ENCODE data around the gene NAIF1. TPM values are rescaled to one million over a fixed set of nuclear protein-coding genes. Genes with fewer than 3 reads are reported as not detected.

Gene NAIF1, protein sequence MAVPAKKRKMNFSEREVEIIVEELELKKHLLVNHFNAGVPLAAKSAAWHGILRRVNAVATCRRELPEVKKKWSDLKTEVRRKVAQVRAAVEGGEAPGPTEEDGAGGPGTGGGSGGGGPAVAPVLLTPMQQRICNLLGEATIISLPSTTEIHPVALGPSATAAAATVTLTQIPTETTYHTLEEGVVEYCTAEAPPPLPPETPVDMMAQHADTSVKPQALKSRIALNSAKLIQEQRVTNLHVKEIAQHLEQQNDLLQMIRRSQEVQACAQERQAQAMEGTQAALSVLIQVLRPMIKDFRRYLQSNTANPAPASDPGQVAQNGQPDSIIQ
- total RNA-seq = 6.9 TPM

DNA sequence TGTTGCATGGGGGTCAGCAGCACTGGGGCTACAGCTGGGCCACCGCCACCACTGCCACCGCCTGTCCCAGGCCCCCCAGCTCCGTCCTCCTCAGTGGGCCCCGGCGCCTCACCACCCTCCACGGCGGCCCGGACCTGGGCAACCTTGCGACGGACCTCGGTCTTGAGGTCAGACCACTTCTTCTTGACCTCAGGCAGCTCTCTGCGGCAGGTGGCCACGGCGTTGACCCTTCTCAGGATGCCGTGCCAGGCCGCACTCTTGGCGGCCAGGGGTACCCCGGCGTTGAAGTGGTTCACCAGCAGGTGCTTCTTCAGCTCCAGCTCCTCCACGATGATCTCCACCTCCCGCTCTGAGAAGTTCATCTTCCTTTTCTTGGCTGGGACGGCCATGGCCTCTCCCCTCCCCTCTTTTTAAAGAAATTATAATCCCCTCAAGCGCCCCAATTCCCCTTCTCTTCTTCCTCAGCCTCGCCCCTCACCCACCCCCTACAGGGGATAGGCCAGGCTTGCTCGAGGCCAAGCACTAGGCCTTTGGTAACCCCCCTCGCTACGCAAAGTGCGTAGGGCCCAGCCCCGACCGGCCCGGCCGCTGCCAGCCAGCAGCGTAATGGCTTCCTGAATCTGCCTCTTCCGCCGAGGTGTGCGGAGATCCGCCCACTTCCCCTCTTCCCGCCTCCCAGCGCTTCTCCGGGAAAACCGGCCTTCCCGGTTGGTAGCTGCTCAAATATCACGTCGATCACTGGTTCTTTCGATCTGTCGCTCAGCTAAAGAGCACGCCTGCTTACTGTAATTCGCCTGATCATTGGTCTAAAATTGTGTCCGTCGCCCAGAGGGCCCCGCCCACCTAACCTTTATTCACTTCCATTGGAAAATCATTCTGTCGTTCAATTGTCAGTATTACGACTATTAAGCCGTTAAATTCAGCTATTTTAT lies at the start of gene NAIF1:
TSS of gene NAIF1 (minus strand) at position 608 of the 932 bp plus-strand sequence. CDS start at position 389, 219 bp downstream.

DNA sequence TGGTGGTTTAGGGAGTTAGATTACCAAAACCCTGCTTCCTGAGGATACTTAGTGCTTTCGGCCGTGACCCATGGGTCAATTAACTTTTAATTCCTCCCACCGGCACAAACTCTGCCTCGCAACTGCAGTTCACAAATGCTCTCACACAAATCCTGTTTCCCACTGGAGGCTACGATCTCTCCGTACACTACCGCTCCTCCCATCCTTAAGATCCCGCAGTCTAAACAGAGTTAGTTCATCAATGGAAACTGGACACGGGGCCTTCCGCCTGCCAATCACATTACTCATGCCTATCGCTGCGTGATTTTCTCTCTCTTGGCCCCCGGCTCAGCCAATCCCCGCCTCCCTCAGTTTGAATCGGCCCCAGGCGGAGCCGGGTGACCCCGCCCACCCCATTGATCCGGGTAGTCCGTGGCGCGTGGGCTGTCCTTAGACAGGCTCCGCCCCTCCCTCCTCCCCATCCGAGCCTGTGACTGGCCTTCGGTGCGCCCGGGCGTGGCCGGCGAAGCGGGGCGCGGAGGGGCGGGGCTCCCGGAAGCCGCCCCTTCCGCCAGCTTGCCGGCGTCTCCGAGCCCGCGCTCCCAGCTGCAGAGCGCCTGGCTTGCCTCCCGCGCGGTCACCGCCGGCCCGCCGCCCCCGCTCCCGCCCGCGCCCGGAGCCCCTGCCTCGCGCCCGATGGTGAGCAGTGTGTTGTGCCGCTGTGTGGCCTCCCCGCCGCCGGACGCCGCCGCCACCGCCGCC lies 695 bp upstream of the NAIF1 start, which contains the start of gene SLC25A25:
TSS of gene SLC25A25 (plus strand) at position 588 of the 741 bp plus-strand sequence. CDS start at position 676, 88 bp downstream.

Other genes with a start within 250 kb of the NAIF1 start
- 1.9 TPM for gene ENG, start 212.7 kb downstream of the NAIF1 start, total RNA-seq
- gene AK1, start 189.6 kb downstream of the NAIF1 start, total RNA-seq = 22.5 TPM
- 31.6 TPM for gene ST6GALNAC6, start 167.7 kb downstream of the NAIF1 start, total RNA-seq
- 10.0 TPM for gene ST6GALNAC4, start 150.3 kb downstream of the NAIF1 start, total RNA-seq
- gene PIP5KL1, start 136.5 kb downstream of the NAIF1 start, total RNA-seq = 3.4 TPM
- gene DPM2, start 129.5 kb downstream of the NAIF1 start, total RNA-seq = 13.5 TPM
- 7.2 TPM for gene EEIG1, start 86.3 kb downstream of the NAIF1 start, total RNA-seq
- 29.4 TPM for gene SLC25A25, start 912 bp upstream of the NAIF1 start, total RNA-seq
- 49.1 TPM for gene PTGES2, start 60.4 kb upstream of the NAIF1 start, total RNA-seq
- not detected for gene LCN2, start 82.1 kb upstream of the NAIF1 start, total RNA-seq
- gene BBLN, start 92.9 kb upstream of the NAIF1 start, total RNA-seq = 43.8 TPM
- 56.3 TPM for gene CIZ1, start 124.3 kb upstream of the NAIF1 start, total RNA-seq
- gene DNM1, start 136.1 kb upstream of the NAIF1 start, total RNA-seq = 145 TPM
- gene GOLGA2, start 208.7 kb upstream of the NAIF1 start, total RNA-seq = 61.3 TPM
- gene SWI5, start 209.0 kb upstream of the NAIF1 start, total RNA-seq = 6.6 TPM

All from parietal lobe (tissue), 1 donor.